NCI-H1930 (cell line): ENCODE measurements around the gene FOXP1.

Experiments used
- DNase-seq, 2 experiments: peaks; one replicate each; lab custom pipeline; 2025; lab: John Stamatoyannopoulos, UW

Gene FOXP1

DNA sequence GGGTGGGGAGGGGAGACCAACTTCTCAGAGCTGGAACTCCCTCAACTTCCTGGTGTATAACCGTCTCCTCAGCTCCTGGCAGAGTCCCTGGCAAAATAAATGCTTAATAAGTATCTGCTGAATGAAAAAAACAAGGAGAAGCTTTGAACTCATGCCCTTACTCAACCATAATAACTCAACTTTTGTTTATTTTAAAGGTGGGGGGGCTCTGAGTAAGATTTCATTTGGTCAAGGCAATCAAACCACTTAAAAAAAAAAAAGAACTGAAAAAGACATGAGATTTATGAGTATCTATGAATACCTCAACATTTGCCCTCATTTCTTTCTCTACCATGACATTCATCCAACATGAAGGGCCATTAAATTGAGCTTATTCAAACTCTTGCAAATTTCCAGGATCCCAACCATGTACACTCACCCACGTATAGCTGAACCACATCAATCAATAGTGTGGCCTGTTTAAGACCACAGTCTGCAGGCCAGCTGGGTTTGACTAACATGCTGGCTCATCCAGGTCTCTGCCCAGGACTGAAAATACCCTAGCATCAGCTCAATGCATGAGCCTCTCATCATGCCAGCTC is 157.9 kb downstream of the FOXP1 start:
- DNase-seq: no peak

GRCh38 chr3:71423151-71423906 is 160.2 kb downstream of the FOXP1 start:
- DNase-seq: no peak

GRCh38 chr3:71421820-71422566 is 161.5 kb downstream of the FOXP1 start:
- no peak for DNase-seq

GRCh38 chr3:71421475-71421819 is 162.1 kb downstream of the FOXP1 start:
- DNase-seq: no peak

DNA sequence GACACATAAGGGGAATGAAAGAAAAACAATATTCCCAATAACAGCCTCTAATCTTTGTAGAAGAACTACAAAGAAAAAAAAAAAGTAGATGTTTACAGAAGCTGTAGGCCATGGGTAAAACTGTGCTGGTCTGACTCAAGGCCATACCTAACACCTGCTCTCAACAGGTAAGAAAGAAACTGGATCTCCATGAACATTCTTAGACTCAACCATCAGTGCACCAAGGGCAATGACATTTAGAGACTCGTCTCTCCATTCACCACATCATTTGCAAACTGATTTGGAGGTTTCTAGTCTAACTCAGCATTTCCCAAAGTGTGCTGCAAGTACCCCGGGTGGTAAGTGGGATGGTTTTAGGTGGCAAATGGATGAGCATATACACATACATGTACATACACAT is 164.2 kb downstream of the FOXP1 start:
- no peak for DNase-seq

DNA sequence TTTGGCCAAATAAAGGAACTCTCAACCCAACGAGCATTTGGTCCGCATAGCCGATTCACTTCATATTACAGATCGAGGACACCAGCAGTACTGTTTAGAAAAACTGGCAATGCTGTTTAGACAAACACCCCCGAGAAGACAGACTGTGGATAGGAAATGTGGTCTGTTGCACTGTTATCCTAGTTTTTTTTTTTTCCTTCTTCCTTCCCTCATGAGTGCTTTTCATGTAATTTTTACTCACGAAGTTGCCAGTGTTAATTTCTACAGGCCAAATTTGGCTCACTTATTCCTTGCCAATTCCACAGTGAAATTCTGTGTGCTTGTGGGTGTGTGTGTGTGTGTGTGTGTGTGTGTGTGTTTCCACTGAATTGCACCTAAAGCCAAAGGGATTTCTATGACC is 165.7 kb downstream of the FOXP1 start:
- no peak for DNase-seq

GRCh38 chr3:71416876-71417275 is 166.7 kb downstream of the FOXP1 start:
- DNase-seq: no peak

GRCh38 chr3:71415681-71416122 is 167.8 kb downstream of the FOXP1 start:
- DNase-seq: no peak

- DNase-seq: no peak
Measured at GRCh38 chr3:71414189-71414927, 169.2 kb downstream of the FOXP1 start.

- no peak for DNase-seq
Measured at GRCh38 chr3:71413572-71413971, 170.0 kb downstream of the FOXP1 start.

DNA sequence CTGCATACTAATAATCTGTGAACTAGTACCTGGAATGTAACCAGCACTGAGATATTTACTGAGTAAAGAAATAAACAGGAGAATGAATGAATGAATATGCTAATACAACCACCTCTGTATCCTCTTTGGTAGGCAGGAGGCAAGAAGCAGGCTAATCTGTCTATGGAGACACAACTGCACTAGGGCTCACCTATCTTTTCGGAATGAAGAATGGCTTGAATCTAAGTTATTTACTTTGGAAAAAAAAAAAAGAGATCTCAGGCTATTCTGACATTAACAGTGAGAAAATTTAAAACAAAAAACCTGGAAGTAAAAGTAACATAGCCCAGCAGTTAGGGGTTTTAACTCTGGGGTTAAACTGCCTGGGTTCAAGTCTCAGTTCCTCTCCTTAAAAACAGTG is 174.2 kb downstream of the FOXP1 start:
- DNase-seq: no peak

- DNase-seq: no peak
Measured at GRCh38 chr3:71408903-71409302, 174.6 kb downstream of the FOXP1 start.

- no peak for DNase-seq
Measured at GRCh38 chr3:71407823-71408222, 175.7 kb downstream of the FOXP1 start.

GRCh38 chr3:71406972-71407810 is 176.3 kb downstream of the FOXP1 start:
- no peak for DNase-seq

DNA sequence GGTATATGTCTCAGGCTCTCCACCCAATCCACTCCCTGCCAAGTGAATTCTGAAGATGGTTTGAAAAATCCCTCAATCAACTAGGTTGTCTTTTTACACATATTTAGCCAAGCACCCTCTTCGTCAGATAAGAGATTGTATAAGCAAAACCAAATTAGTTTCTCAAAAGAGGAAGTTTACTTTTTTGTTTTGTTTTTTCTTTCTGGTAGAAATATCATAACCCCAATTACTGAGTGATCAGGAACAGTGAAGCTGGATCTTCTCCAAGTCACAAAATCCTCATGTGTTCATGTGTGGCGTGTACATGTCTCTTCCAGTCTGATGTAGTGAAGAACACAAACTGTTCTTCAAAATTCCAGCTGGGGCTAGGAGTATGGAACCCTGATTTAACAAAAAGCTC is 180.6 kb downstream of the FOXP1 start:
- no peak for DNase-seq

GRCh38 chr3:71402280-71402679 is 181.2 kb downstream of the FOXP1 start:
- DNase-seq: no peak

- DNase-seq: no peak
Measured at GRCh38 chr3:71401695-71402231, 181.8 kb downstream of the FOXP1 start.

GRCh38 chr3:71400986-71401451 is 182.5 kb downstream of the FOXP1 start:
- no peak for DNase-seq

DNA sequence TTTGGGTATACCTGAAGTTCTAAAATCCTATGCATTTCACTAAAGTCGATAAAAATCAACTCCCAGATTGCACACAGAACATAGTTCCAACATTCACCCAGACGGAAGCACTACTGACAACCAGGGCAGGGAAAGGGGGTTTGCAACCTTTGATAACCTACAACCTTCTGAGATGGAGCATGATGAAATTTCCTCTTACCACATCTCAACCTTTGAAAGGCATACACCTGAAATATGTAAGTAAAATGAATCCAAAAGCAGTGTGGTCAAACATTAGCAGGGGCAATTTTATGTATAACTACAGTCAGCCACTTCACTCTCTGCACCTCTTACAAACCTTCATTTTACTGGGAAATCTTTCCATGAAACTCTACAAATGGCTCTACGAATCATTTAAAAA is 184.1 kb downstream of the FOXP1 start:
- no peak for DNase-seq

GRCh38 chr3:71398157-71398836 is 185.2 kb downstream of the FOXP1 start:
- DNase-seq: no peak

DNA sequence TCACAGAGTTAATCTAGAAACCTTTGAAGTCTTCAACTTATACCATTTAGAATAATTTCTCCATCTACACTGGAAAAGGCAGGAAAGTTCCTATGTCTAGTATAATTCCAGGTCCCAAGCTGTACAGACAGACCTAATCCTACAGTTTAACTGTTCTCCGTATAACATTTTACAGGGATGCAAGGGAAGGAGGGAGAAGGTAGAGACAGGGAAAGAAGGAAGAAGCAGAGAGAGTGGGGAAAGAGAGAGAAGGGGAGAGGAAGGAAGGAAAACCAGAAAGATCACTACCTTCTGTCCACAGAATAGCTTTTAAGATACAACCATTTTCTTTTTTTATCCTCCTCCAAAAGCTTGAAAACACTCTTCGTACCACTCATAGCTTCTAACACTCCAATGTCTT is 185.8 kb downstream of the FOXP1 start:
- no peak for DNase-seq
